GM18502 (cell line): ENCODE data around the gene NPBWR2.

Experiments
- ATAC-seq: cut with Tn5 transposase; IDR thresholded peaks from one replicate; pipeline ENCODE4 v1.9.1; 2021; ENCODE audit warnings: mild to moderate bottlenecking; ENCODE audit not compliant: unreplicated experiment, poor library complexity

Gene NPBWR2, protein sequence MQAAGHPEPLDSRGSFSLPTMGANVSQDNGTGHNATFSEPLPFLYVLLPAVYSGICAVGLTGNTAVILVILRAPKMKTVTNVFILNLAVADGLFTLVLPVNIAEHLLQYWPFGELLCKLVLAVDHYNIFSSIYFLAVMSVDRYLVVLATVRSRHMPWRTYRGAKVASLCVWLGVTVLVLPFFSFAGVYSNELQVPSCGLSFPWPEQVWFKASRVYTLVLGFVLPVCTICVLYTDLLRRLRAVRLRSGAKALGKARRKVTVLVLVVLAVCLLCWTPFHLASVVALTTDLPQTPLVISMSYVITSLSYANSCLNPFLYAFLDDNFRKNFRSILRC

GRCh38 chr20:64106981-64107735, at the start of gene NPBWR2:
TSS of gene NPBWR2 (minus strand) at chr20:64107565. CDS start at chr20:64106831, 734 bp downstream.
- ATAC-seq: no peak

DNA sequence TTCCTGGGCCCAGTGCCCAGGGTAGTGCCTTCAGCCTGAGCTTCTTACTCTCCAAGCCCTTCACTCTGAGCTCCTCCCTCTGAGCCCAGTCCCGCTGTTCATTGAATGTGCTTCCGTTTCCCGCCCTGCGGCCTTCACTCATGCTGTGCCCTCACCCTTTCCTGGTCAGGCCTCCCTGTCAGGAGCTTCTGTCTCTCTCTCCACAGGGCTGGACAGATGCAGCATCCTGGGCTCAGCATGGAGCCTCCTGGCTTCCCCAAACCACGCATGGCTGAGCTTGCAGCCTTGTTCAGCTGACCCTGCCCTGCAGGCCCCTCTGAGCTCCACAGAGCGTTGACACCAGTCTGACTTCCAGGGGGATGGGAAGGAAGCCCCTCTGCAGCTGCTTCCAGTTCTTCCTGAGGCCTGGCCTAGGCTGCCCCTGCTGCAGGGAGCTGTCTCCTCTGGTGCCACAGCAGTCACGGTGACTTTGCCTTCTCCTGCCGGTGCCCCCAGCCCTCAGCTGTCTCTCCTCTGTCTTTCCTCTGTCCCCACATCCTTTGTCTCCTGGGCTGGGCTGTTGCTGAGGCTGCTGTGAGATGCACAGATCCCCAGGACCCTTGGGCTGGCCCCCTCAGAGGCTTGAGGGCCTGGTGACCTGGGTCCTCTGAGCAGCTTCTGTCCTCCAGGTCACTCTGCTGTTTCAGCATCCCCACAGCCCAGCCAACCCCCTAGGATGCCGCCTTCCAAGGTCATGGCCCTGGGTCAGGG, 48.9 kb upstream of the NPBWR2 start:
- no peak for ATAC-seq

- no peak for ATAC-seq
Observed at GRCh38 chr20:64155258-64156135, 48.1 kb upstream of the NPBWR2 start.

DNA sequence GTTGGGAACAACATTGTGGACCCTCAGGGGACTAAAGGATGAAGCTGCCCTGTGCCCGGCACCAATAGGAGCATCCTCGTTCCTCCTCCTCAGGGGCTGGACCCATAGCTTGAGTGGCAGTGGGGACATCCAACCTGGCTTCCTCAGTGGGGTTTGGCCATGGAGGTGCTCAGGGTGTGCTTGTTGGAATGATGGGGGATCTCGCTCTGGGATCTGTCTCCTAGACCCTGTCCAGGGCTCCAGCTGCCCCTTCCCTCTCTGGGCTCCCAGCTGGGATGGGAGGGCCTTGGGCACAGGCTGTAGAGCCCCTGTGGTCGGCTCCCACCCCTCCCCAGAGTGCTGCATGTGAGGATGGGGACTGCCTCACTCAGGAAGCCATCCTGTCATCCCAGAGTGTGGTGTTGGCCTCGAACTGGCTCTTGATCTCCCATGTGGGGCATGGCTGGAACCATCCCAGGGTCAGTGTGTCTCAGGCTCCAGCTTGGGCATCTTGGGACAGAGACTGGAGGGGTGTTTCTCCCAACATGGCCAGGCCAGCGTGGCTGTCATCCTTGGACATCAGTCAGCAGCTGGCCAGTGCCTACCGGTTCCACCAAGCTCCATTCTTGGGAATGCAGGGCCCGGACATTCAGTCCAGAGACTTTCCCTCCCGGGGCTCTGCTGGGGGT, 47.4 kb upstream of the NPBWR2 start:
- ATAC-seq: no peak

DNA sequence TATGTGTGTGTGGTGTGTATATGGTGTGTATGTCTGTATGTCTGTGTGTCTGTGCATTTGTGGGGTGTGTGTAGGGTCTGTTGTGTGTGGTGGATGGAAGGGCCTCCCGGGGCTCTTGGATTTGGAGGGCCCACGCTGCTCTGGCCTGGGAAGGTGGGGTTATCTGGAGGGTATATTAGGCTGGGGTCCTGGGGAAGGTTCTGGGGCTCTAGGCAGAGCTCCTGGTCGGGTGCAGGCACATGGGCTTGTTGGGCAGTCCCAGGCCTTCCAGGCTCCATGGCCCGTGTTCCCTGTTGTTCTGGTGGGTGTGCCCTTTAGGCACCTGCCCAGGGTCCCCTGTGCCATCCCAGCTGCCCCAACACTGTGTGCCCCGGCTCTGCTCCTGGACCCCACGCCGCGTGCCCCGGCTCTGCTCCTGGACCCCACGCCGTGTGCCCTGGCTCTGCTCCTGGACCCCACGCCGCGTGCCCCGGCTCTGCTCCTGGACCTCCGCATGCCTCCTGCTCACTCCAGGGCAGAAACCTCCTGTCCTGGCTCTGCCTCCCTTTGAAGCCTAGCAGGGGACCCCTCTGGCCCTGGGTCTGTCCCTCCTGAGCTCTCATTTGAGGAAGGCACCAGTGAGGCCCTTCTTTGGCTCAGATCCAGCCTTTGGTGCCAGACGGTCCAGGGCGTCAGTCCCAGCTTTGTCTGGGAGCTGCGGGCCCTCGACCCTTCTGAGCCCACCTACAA, 46.7 kb upstream of the NPBWR2 start:
- no peak for ATAC-seq

- no peak for ATAC-seq
Observed at GRCh38 chr20:64153410-64153809, 46.0 kb upstream of the NPBWR2 start.

GRCh38 chr20:64152906-64153305, 45.5 kb upstream of the NPBWR2 start:
- ATAC-seq: no peak

DNA sequence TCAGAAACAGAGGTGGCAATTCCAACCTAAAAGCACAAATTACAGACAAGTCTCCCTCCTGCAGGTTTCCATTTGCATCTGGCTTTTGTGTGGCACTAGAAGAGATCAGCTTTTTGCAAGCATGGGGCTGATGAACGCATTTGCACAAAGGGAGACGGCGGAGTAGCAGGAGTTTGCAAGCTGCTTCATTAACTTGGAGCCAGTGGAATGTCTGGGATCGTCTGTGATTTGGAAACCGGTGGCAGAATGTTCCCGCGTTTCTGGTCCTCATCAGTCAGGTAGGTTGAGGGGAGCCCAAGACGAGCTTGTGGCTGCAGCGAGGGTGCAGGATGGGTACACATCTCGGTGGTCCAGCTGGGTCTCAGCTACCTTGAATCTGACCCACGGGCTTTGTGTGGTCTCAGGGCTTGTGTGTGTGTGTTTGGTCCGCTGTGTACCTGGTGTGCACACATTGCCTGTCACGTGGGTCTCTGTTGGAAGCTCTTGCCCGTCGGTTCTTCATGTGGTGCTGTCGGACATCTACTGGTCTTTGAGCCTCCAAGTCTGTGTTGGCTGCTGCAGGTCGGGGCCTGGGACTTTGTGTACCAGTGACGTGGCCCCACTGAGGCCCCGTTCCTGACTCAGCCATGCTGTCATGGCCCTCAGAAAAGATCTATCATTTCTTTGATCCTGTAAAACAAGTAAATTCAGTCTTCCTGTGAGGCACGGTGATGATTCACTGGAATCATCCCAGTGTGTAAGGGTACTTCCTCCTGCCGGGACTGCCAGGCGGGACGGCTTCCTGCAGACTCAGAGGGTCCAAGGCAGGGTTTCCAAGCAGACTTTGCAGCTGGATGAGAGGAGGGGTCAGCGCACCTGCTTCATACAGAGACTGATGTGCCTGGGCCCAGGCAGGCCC, 44.5 kb upstream of the NPBWR2 start:
- ATAC-seq: no peak

DNA sequence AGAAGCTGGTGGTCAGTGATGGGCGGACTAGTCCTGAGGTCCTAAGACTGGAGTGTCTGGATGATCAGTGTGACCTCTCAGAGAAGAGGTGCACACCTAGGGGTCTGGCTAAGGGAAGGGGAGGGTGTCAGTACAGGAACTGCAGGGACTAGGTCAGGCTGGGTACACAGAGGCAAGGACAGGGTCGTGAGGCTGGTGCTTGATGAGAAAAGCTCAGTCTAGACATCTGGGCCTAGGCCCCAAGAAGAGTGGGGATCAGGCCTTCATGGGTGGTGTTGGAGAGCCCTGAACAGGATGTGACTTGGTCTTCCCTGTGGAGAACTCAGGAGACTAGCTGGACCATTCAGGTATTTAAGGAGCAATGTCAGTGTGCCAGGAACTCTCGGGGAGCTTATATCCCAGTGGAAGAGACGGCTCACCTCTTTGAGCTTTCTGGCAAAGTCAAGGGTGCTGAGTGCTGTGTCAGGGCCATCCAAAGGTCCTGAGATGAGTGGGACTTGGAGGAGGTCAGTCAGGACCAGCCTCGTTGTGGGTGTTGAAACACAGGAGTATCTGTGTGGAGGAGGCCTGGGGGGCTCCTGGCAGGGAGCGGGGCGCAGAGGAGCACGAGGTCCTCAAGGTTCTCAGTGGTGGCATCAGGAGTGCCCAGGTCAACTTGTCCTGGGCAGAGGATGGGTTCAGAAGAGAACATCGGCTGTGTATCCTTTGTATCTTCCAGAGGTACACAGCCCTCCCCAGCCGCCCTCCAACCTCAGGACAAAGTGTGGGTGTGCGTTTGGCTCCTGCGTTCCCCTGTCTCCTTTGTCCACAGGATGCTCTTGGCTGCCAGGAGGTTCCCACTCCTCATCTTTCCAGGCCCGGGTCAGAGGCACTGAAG, 43.6 kb upstream of the NPBWR2 start:
- ATAC-seq: no peak

DNA sequence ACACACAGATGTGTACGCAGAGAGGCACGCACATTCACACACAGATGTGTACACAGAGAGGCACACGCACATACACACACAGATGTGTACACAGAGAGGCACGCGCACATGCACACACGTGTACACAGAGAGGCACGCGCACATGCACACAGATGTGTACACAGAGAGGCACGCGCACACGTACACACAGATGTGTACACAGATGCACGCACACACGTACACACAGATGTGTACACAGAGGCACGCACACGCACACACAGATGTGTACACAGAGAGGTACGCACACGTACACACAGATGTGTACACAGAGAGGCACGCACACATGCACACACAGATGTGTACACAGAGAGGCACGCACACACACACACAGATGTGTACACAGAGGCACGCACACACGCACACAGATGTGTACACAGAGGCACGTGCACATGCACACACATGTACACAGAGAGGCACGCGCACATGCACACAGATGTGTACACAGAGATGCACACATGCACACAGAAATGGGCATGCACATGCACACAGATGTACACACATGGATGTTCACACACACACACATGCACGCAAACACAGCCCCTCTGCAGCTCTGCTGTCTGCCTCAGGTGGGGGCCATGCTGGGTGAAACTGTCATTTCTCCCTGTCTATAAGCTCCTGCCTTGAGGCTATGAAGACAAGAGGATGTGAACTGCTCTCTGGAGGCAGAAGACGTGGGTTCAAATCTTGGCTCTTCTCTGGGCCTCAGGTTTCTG, 42.6 kb upstream of the NPBWR2 start:
- ATAC-seq: no peak

GRCh38 chr20:64149141-64149540, 41.8 kb upstream of the NPBWR2 start:
- ATAC-seq: no peak

GRCh38 chr20:64148581-64148980, 41.2 kb upstream of the NPBWR2 start:
- ATAC-seq: no peak

DNA sequence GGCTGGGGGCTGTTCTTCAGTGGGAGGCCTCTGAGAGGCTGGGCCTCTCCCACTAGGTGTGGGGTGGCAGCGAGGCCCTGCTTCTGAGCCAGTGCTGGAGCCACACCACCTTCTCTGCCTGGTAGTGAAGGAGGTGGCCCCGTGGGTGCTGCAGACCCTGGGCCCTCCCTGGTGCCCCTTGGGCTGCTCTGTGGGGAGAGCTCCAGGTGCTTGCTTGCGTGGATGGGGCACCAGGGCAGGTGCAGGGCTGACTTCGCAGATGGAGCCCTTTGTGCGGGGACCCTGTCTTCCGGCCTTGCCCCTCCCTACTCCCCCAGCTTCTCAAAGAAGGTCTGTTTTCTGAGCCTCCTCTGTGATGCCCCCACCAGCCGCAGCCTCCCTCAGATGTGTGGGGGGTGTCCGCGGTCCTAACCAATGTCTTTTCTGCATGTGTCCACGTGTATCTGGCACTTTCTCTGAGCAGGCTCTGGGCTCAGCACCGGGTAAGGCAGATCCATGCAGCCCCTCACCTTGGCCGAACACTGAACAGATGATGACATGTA, 39.6 kb upstream of the NPBWR2 start:
- no peak for ATAC-seq

- no peak for ATAC-seq
Observed at GRCh38 chr20:64146301-64146935, 39.1 kb upstream of the NPBWR2 start.

GRCh38 chr20:64145458-64146300, 38.3 kb upstream of the NPBWR2 start:
- ATAC-seq: no peak
